ENCODE measurements around the gene ALX3.

Gene ALX3

GRCh38 chr1:110048923-110049601, 21.4 kb downstream of the ALX3 start:
- H3K27ac ChIP-seq = 0 out of 2 replicates have a peak overlapping the region, but pooled peaks have one; percentile 43

GRCh38 chr1:110048240-110048639, 22.2 kb downstream of the ALX3 start:
- peak overlapping the region; percentile 43; the same call in 1 of the 2 replicates for H3K27ac ChIP-seq
- no peak for TF ChIP-seq CTCF (conservative IDR thresholded peaks at IDR 0.05)

More at GRCh38 chr1:110048923-110049601, 21.4 kb downstream of the ALX3 start:
- no peak for TF ChIP-seq CTCF (conservative IDR thresholded peaks at IDR 0.05)

DNA sequence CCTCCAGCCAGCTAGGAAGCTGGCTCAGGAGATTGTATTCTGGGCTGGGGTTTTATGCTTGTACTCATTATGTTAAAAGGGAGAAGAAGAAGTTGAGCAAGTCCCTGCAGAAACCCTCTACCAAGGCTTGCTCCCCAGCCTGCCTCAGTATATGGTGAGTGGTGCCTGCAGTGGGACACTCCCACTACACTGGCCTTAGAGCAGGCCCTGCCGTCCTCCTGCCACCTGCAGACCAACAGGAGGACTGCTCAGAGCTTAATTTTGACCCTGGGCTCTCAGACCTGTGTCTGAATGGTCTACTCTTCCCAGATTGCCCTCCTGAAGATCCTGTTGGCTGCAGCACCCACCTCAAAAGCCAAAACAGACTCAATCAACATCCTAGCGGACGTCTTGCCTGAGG, 23.0 kb downstream of the ALX3 start:
- H3K27ac ChIP-seq = peak overlapping the region; percentile 43

DNA sequence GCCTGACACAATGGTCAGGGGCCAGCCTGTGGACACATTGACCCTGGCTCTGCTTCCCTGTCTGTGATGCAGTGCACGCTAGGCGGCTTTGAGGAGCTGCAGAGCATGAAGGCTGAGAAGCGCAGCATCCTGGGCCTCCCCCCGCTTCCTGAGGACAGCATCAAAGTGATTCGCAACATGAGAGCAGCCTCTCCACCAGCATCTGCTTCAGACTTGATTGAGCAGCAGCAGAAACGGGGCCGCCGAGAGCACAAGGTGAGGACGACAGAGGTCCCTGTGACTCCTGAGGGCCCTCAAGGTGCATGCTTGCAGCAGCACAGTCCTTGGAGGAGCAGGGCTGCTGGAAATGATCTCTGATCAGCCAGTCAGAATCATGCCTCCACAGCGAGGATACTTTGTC, 27.5 kb downstream of the ALX3 start:
- TF ChIP-seq CTCF (conservative IDR thresholded peaks at IDR 0.05) = no peak
- H3K27ac ChIP-seq = no peak overlapping the region

More for the DNA sequence above, 23.0 kb downstream of the ALX3 start:
- peak; percentile 38; the same call in 1 of the 2 replicates for TF ChIP-seq CTCF (conservative IDR thresholded peaks at IDR 0.05)

- no peak for TF ChIP-seq CTCF (conservative IDR thresholded peaks at IDR 0.05)
- no peak overlapping the region for H3K27ac ChIP-seq
Observed at GRCh38 chr1:110040548-110040947, 29.9 kb downstream of the ALX3 start.

- no peak overlapping the region for H3K27ac ChIP-seq
- no peak for TF ChIP-seq CTCF (conservative IDR thresholded peaks at IDR 0.05)
Observed at GRCh38 chr1:110039641-110040040, 30.8 kb downstream of the ALX3 start.

DNA sequence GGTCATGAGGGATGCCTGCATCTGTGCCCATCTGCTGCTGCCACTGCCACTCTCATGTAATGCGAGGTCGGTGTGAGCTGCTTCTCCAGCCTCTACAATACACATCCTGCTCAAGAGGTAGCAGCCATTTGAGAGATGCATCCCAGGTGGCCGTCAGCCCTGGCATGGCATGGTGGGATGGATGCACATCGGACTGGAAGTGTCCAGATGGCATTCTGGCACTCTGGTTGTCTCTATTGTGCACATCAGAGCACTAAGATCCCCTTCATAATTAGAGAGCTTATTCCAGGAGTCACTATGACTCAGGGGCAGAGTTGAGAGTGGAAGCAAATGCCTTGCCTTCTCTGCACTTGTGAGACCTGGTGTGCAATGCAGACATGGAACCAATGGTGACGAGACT, 32.2 kb downstream of the ALX3 start:
- H3K27ac ChIP-seq = no peak overlapping the region
- no peak for TF ChIP-seq CTCF (conservative IDR thresholded peaks at IDR 0.05)

Measured in VCaP (cell line).